Brain microvascular endothelial cell (primary cell): ENCODE results near the gene CNNM2.

ENCODE experiments used
- DNase-seq: peaks from one replicate; pipeline ENCODE4 v3.0.0-alpha.2; 2020
- H3K27ac ChIP-seq: fragments of 250-450 bp; sonication (Bioruptor Pico); 2 replicates; pipeline ENCODE4 v1.5.1; 2020; ENCODE audit warnings: mild to moderate bottlenecking, moderate library complexity
- H3K27me3 ChIP-seq: fragments of 250-450 bp; sonication (Bioruptor Pico); replicated peaks from 2 replicates; pipeline ENCODE4 v1.5.1; 2020; ENCODE audit warnings: mild to moderate bottlenecking
- H3K36me3 ChIP-seq: fragments of 250-450 bp; sonication (Bioruptor Pico); replicated peaks from 2 replicates; pipeline ENCODE4 v1.5.1; 2020; ENCODE audit warnings: mild to moderate bottlenecking
- H3K4me3 ChIP-seq: 2 replicates; pipeline ENCODE4 v1.5.1; 2011; ENCODE audit warnings: low read depth, mild to moderate bottlenecking, control low read depth, low read length, moderate library complexity
- in situ Hi-C: cut with HindIII; loops from 2 replicates; pipeline ENCODE4 v1.10.0; 2017; ENCODE audit warnings: low sequenced_read_pairs, low pct_ligation_motif_present
- TF ChIP-seq, protein P1 (sequence below): IDR thresholded peaks from 2 replicates; pipeline ENCODE4 v1.5.1; 2011; ENCODE audit warnings: low read depth, mild to moderate bottlenecking, moderate library complexity, low read length, control low read depth, inconsistent platforms; ENCODE audit errors: missing control alignments

Gene CNNM2

DNA sequence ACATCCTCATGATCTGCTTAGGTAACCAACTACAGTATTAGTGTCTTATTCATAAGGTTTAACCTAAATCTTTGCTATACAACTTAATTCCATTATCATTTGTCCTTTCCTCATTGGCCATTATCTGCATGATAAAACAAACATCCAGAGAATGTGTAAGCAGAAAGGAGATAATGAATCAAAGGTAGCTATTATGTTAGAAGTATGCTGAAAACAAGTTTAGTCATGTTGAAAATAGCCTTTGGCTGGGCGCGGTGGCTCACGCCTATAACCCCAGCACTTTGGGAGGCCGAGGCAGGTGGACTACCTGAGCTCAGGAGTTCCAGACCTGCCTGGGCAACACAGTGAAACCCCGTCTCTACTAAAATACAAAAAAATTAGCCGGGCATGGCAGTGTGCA lies 196.8 kb downstream of the CNNM2 start:
- Histone ChIP-seq H3K27me3 (no peaks in the 10 kb centered on the region), H3K36me3 (no peaks in the 10 kb centered on the region), H3K4me3 (no peak overlapping the region), H3K27ac (no peak overlapping the region)
- TF ChIP-seq, protein P1, sequence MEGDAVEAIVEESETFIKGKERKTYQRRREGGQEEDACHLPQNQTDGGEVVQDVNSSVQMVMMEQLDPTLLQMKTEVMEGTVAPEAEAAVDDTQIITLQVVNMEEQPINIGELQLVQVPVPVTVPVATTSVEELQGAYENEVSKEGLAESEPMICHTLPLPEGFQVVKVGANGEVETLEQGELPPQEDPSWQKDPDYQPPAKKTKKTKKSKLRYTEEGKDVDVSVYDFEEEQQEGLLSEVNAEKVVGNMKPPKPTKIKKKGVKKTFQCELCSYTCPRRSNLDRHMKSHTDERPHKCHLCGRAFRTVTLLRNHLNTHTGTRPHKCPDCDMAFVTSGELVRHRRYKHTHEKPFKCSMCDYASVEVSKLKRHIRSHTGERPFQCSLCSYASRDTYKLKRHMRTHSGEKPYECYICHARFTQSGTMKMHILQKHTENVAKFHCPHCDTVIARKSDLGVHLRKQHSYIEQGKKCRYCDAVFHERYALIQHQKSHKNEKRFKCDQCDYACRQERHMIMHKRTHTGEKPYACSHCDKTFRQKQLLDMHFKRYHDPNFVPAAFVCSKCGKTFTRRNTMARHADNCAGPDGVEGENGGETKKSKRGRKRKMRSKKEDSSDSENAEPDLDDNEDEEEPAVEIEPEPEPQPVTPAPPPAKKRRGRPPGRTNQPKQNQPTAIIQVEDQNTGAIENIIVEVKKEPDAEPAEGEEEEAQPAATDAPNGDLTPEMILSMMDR = no peak
- in situ Hi-C loops = no loop called here
- DNase-seq = no peak

DNA sequence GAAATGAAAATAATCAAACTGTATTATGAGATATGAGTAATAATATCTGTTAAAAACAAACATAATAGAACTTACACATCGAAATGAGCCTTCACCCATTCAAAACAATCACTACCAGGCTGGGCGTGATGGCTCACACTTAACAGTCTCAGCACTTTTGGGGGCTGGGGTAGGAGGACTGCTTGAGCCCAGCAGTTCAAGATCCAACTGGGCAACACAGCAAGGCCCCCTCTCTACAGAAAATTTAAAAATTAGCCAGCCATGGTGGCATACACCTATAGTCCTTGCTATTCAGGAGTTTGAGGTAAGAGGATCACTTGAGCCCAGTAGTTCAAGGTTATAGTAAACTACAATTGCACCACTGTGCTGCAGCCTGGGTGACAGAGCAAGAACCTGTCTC lies 199.2 kb downstream of the CNNM2 start:
- no peaks in the 10 kb centered on the region for H3K27me3 ChIP-seq
- no peak overlapping the region for H3K27ac ChIP-seq
- in situ Hi-C loops = no loop called here
- no peak for DNase-seq
- H3K4me3 ChIP-seq = no peak overlapping the region
- H3K36me3 ChIP-seq = no peaks in the 10 kb centered on the region
- TF ChIP-seq, protein P1 = no peak

- TF ChIP-seq, protein P1 = no peak
- Histone ChIP-seq H3K36me3 (no peaks in the 10 kb centered on the region), H3K27ac (no peak overlapping the region), H3K27me3 (no peaks in the 10 kb centered on the region), H3K4me3 (no peak overlapping the region)
- no peak for DNase-seq
- in situ Hi-C loops = no loop called here
These were observed 202.5 kb downstream of the CNNM2 start for GRCh38 chr10:103120546-103120945.

DNA sequence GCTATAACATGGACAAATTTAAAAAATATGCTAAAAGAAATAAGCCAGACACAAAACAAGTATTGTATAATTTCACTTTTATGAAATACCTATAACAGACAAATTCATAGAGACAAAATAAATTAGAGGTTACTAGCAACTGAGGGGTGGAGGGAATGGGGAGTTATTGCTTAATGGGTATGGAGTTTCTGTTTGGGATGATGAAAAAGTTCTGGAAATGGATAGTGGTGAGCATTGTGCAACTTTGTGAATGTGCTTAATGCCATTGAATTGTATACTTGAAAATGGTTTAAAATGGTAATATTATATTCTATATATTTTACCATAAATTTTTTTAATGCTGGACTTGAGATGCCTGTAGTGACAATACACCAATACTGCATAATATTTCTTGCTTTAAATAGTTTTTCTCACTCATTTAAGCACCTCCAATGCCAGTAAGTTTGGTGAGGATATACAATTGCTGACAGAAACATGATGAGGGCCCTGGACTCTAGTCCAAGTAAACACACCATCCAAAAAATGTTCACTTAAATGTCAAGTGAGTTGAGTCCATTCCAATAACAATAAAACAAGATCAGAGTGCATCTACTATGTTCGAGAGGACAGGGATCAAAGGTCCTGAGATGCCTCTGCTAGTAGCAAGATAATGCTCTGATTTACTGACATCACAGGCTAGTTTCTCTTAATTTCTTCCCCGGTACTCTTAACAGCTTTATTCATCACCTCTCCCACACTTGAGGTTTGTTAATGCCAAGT lies 203.1 kb downstream of the CNNM2 start:
- H3K27ac ChIP-seq = no peak overlapping the region
- no peaks in the 10 kb centered on the region for H3K27me3 ChIP-seq
- no peak overlapping the region for H3K4me3 ChIP-seq
- H3K36me3 ChIP-seq = no peaks in the 10 kb centered on the region
- DNase-seq = no peak
- in situ Hi-C loops = no loop called here
- TF ChIP-seq, protein P1 = no peak

GRCh38 chr10:103123282-103124024 lies 205.4 kb downstream of the CNNM2 start:
- Histone ChIP-seq H3K4me3 (no peak overlapping the region), H3K27me3 (no peaks in the 10 kb centered on the region), H3K36me3 (no peaks in the 10 kb centered on the region), H3K27ac (no peak overlapping the region)
- DNase-seq = no peak
- TF ChIP-seq, protein P1 = no peak
- in situ Hi-C loops = no loop called here
